GM12878 (cell line): ENCODE results near the gene MTIF2. TPM values are rescaled to one million over a fixed set of nuclear protein-coding genes. Genes with fewer than 3 reads are reported as not detected.
"Not testable (repeated sequence)": the region's sequence is repeated elsewhere in the genome, so short reads cannot be mapped to it uniquely, and the experiment has no call there.

ENCODE experiments used
- ATAC-seq: fragments of 200-7000 bp; cut with Tn5 transposase; 3 replicates; pipeline ENCODE4 v1.9.1; 2020; ENCODE audit warnings: mild to moderate bottlenecking, moderate library complexity
- BruUV-seq: library from RNA; stranded (reverse); fragments of 400-500 nt; replicated peaks from 2 replicates; lab custom pipeline; 2021; lab: Mats Ljungman, UMichigan
- CTCF ChIA-PET: fragments of 300-600 bp; sonication (Branson Sonifier 250); formaldehyde crosslinking; extraction: SDS; loops from one replicate; lab custom pipeline; 2021; ENCODE audit warnings: inconsistent platforms; lab: Yijun Ruan, JAX
- POLR2A ChIA-PET: fragments of 350-600 bp; formaldehyde crosslinking; extraction: SDS; loops from one replicate; lab custom pipeline; 2021; ENCODE audit warnings: inconsistent platforms; lab: Charles Lee
- RAD21 ChIA-PET: fragments of 300-600 bp; sonication (Branson Sonifier 250); formaldehyde crosslinking; loops from one replicate; lab custom pipeline; 2023; ENCODE audit warnings: antibody characterized with exemption; ENCODE audit not compliant: unreplicated experiment; lab: Charles Lee
- SMC1A ChIA-PET: fragments of 300-600 bp; sonication (Branson Sonifier 250); formaldehyde crosslinking; loops from one replicate; lab custom pipeline; 2023; ENCODE audit not compliant: unreplicated experiment, uncharacterized antibody; lab: Charles Lee
- DNase-seq: peaks from one replicate; pipeline ENCODE4 v3.0.0-alpha.2; 2011; ENCODE audit warnings: low read depth, low spot score
- FAIRE-seq: peaks from 3 replicates; lab custom pipeline; 2011; peaks lifted over from hg19 to GRCh38; lab: Jason Lieb, UNC
- H2AFZ ChIP-seq: 2 replicates; pipeline ENCODE4 v1.6.0; 2011; ENCODE audit warnings: low read depth, low read length, control low read depth; ENCODE audit not compliant: control insufficient read depth
- H3K27ac ChIP-seq: 2 replicates; pipeline ENCODE4 v1.5.1; 2011; ENCODE audit warnings: control low read depth; ENCODE audit not compliant: control insufficient read depth, insufficient read depth
- H3K27me3 ChIP-seq, 2 experiments: replicated peaks in 1 of 2; 2 replicates each; pipeline versions ENCODE4 v1.6.0 to v1.6.1; 2011; ENCODE audit warnings: low read length in 1 of 2; ENCODE audit not compliant: control insufficient read depth in 2 of 2, insufficient read depth in 2 of 2
- H3K36me3 ChIP-seq, 2 experiments: 2 replicates each; pipeline ENCODE4 v1.5.1; 2011; ENCODE audit warnings: low read length in 1 of 2; ENCODE audit not compliant: control insufficient read depth in 2 of 2, insufficient read depth in 2 of 2
- H3K4me1 ChIP-seq: 2 replicates; pipeline ENCODE4 v1.6.1; 2011; ENCODE audit warnings: mild to moderate bottlenecking, low read length, moderate library complexity, mixed read lengths; ENCODE audit not compliant: control insufficient read depth, insufficient read depth
- H3K4me2 ChIP-seq: 2 replicates; pipeline ENCODE4 v1.6.0; 2011; ENCODE audit warnings: control low read depth; ENCODE audit not compliant: control insufficient read depth, insufficient read depth
- H3K4me3 ChIP-seq: fragments of 200-600 bp; sonication (generic); 2 replicates; pipeline ENCODE4 v1.5.1; 2016
- H3K79me2 ChIP-seq: 2 replicates; pipeline ENCODE4 v1.6.0; 2011; ENCODE audit warnings: low read length; ENCODE audit not compliant: control insufficient read depth, insufficient read depth
- H3K9ac ChIP-seq: 2 replicates; pipeline ENCODE4 v1.8.0; 2011; ENCODE audit warnings: low read length, control low read depth, mixed read lengths; ENCODE audit not compliant: control insufficient read depth, insufficient read depth
- H3K9me3 ChIP-seq: replicated peaks from 3 replicates; pipeline ENCODE4 v1.5.1; 2011; ENCODE audit warnings: mild to moderate bottlenecking, low read length; ENCODE audit not compliant: control insufficient read depth, insufficient read depth
- H4K20me1 ChIP-seq: 2 replicates; pipeline ENCODE4 v1.6.0; 2011; ENCODE audit not compliant: control insufficient read depth, insufficient read depth
- CREB1 ChIP-seq: IDR thresholded peaks from 2 replicates; pipeline ENCODE4 v1.6.1; 2012; ENCODE audit warnings: low read depth, mild to moderate bottlenecking, inconsistent platforms
- ETV6 ChIP-seq, 2 experiments: fragments of 450-650 bp in 1 of 2; IDR thresholded peaks in 1 of 2; conservative IDR thresholded peaks in 1 of 2; 2 replicates each; pipeline ENCODE4 v1.6.1; 2014; ENCODE audit warnings: antibody characterized with exemption in 1 of 2, borderline replicate concordance in 1 of 2, low read depth in 1 of 2, mild to moderate bottlenecking in 1 of 2, moderate library complexity in 1 of 2
- FOXM1 ChIP-seq: IDR thresholded peaks from 2 replicates; pipeline ENCODE4 v1.6.1; 2012; ENCODE audit warnings: low read depth, mild to moderate bottlenecking, inconsistent platforms, low read length, moderate library complexity
- GATAD2B ChIP-seq: fragments of 450-650 bp; conservative IDR thresholded peaks from 2 replicates; pipeline ENCODE4 v1.6.1; 2017; ENCODE audit warnings: low read depth, mild to moderate bottlenecking, moderate library complexity
- NR2C1 ChIP-seq: fragments of 450-650 bp; IDR thresholded peaks from 2 replicates; pipeline ENCODE4 v1.6.1; 2017; ENCODE audit warnings: antibody characterized with exemption, mild to moderate bottlenecking, moderate library complexity
- POLR2A ChIP-seq: IDR thresholded peaks from 2 replicates; pipeline ENCODE4 v1.6.1; 2011; ENCODE audit warnings: low read depth, mild to moderate bottlenecking, low read length
- POLR2AphosphoS5 ChIP-seq: IDR thresholded peaks from 2 replicates; pipeline ENCODE4 v1.6.1; 2011; ENCODE audit warnings: mild to moderate bottlenecking, low read length, inconsistent platforms
- SMAD5 ChIP-seq: IDR thresholded peaks from 2 replicates; pipeline ENCODE4 v1.6.1; 2016; ENCODE audit warnings: antibody characterized with exemption, low read depth
- STAT1 ChIP-seq: fragments of 450-650 bp; conservative IDR thresholded peaks from 2 replicates; pipeline ENCODE4 v1.6.1; 2014; ENCODE audit warnings: antibody characterized with exemption, mild to moderate bottlenecking
- WGBS: methylation state at CpG from one replicate; pipeline ENCODE4 v1.1.6; 2016; ENCODE audit warnings: low lambda C conversion rate; ENCODE audit not compliant: insufficient replicate concordance, insufficient coverage; ENCODE audit errors: missing lambda C conversion rate; 5-methylcytosine and 5-hydroxymethylcytosine counted together
- in situ Hi-C: fragments of 300-500 bp; cut with MboI; formaldehyde crosslinking; loops from 9 replicates; pipeline ENCODE4 v1.14.3; 2018; ENCODE audit warnings: mixed read lengths
- intact Hi-C: fragments of 100-400 bp; cut with micrococcal nuclease; formaldehyde crosslinking; loops from one replicate; pipeline ENCODE4 v1.14.2; 2022; ENCODE audit not compliant: unreplicated experiment
- polyA plus RNA-seq, 11 experiments: library from polyadenylated mRNA; depleted of rRNA in 4 of 11; unstranded in 6 of 11; stranded (reverse) in 5 of 11; fragments of >200 nt; fragmentation: Nextera tagmentation in 4 of 11; fragmentation: Illumina TruSeq in 1 of 11; extraction: Ambion mirVana in 4 of 11; extraction: Trizol in 1 of 11; gene quantifications; 1 replicate in 1 of 11; 2 replicates in 10 of 11; pipeline versions ENCODE4 v1.2.1 to v1.2.3, GENCODE V29; 2011 to 2016; ENCODE audit warnings: inconsistent platforms in 2 of 11, missing spikeins in 2 of 11, low read depth in 1 of 11
- total RNA-seq, 4 experiments: library from RNA; depleted of rRNA in 3 of 4; stranded (reverse); fragments of >200 nt in 3 of 4; fragmentation: Illumina TruSeq in 1 of 4; extraction: Trizol in 1 of 4; gene quantifications; 2 replicates each; pipeline versions ENCODE4 v1.2.1 to v1.2.3, GENCODE V29; 2013 to 2021
- TF ChIP-seq, protein P1 (sequence below): fragments of 150-350 bp; IDR thresholded peaks from 2 replicates; pipeline ENCODE4 v1.6.1; 2014; ENCODE audit warnings: mild to moderate bottlenecking, low read depth, low read length
- TF ChIP-seq, protein P2 (sequence below): IDR thresholded peaks from 2 replicates; pipeline ENCODE4 v1.6.1; 2011; ENCODE audit warnings: low read depth, mild to moderate bottlenecking, low read length, moderate library complexity, borderline replicate concordance; ENCODE audit errors: extremely low read depth

The MTIF2 gene
- total and polyA plus RNA-seq, 10 of the 15 experiments (the other 5 are each of a cell fraction or from before 2014, with no cell fraction given), result 26.4 to 63.7 (median 40.0) TPM

DNA sequence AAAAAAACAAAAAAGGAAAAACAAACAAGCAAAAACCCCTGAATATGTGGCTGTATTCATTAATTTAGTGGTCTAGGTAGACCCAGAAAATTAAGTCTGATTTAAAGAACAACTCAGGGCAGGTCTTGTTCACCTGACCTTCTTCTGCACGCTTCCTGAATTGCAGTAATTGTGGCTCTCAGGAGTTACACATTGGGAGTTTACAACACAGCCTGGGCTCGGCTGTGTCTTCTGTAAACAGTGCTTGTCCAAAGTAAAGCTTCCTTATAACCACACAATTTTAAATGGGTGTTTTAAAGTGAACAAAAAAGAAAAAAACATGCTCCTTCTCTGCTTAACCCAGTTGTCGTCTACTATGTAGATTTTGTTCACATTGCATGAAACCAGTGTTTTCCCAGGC is 8.3 kb upstream of the MTIF2 start:
- H3K27ac ChIP-seq, result no peak overlapping the region
- ChIA-PET POLR2A (no interaction called here), SMC1A (no interaction called here)
- no TSS peak for BruUV-seq
- no peaks in the 10 kb centered on the region for H4K20me1 ChIP-seq
- no peak overlapping the region for H2AFZ ChIP-seq
- intact Hi-C loops, result no loop called here
- H3K27me3 ChIP-seq, result no peaks in the 10 kb centered on the region
- WGBS, result 62% methylated on average over 3 of the region's 3 CpGs
- no peak for FAIRE-seq
- in situ Hi-C loops, result no loop called here
- no peaks in the 10 kb centered on the region for H3K36me3 ChIP-seq
- no peak overlapping the region for H3K9ac ChIP-seq
- H3K4me1 ChIP-seq, result no peaks in the 10 kb centered on the region
- no peak overlapping the region for H3K4me2 ChIP-seq
- TF ChIP-seq ETV6 (conservative IDR thresholded peaks at IDR 0.05 in 1 of 2, IDR thresholded peaks at IDR 0.05 in 1 of 2; ENCODE audit: borderline replicate concordance in 1 of 2, low read depth in 1 of 2) (no peak), POLR2A (no peak), NR2C1 (no peak), STAT1 (no peak), GATAD2B (no peak), SMAD5 (no peak), FOXM1 (no peak), POLR2AphosphoS5 (no peak), CREB1 (no peak)
- TF ChIP-seq, protein P1, sequence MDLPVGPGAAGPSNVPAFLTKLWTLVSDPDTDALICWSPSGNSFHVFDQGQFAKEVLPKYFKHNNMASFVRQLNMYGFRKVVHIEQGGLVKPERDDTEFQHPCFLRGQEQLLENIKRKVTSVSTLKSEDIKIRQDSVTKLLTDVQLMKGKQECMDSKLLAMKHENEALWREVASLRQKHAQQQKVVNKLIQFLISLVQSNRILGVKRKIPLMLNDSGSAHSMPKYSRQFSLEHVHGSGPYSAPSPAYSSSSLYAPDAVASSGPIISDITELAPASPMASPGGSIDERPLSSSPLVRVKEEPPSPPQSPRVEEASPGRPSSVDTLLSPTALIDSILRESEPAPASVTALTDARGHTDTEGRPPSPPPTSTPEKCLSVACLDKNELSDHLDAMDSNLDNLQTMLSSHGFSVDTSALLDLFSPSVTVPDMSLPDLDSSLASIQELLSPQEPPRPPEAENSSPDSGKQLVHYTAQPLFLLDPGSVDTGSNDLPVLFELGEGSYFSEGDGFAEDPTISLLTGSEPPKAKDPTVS, result no peak
- TF ChIP-seq, protein P2, sequence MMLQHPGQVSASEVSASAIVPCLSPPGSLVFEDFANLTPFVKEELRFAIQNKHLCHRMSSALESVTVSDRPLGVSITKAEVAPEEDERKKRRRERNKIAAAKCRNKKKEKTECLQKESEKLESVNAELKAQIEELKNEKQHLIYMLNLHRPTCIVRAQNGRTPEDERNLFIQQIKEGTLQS, result no peak
- TF ChIP-seq, all 136 proteins: peak for 0
- Histone ChIP-seq H3K9me3 (no peaks in the 10 kb centered on the region), H3K79me2 (peaks cover 6% of the 10 kb centered on the region), H3K4me3 (no peak overlapping the region)
- CTCF ChIA-PET, result no interaction called here
- RAD21 ChIA-PET, result no interaction called here
- ATAC-seq (no peak), DNase-seq (no peak)

GRCh38 chr2:55274346-55274745 is 5.3 kb upstream of the MTIF2 start:
- intact Hi-C loops, RAD21 ChIA-PET: not testable (repeated sequence)

More at GRCh38 chr2:55274346-55274745, 5.3 kb upstream of the MTIF2 start:
- H2AFZ ChIP-seq, H3K9me3 ChIP-seq, H4K20me1 ChIP-seq, SMC1A ChIA-PET, in situ Hi-C loops, CTCF ChIA-PET, ATAC-seq, BruUV-seq, FAIRE-seq, H3K4me1 ChIP-seq, H3K4me2 ChIP-seq, H3K27ac ChIP-seq, POLR2A ChIA-PET, H3K4me3 ChIP-seq, DNase-seq, H3K27me3 ChIP-seq, H3K79me2 ChIP-seq, H3K9ac ChIP-seq, H3K36me3 ChIP-seq: not testable (repeated sequence)
- 94% methylated on average over 2 of the region's 2 CpGs for WGBS
